ENCODE measurements around the gene RHBDD2.

DNA sequence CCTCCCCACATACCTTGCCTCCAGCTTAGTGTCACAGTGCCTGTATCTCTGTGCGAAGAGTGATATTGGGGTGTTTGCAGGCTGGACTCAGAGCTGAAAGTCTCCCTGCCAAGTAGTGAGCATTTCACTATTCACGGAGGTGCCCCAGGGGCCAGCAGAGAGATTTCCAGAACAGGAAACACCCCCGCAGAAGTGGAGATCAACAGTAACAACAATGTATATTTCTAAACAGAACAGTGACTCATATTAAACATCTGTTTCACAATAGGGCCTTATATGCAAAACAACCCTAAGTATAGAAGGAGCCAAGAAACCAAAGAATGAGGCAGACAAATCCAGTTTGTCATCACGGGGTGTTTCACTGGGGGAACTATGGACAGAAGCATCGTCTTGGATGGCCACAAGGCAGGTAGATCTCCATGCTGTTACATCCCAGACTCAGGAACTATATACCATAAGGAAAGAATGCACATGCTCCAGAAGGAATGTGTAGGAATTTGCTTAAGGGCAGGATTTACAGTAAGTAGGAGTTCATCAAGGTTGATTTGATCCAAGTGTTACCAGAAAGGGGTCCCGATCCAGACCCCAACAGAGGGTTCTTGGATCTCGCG is 35.9 kb upstream of the RHBDD2 start:
- TF ChIP-seq ZNF695 (CRISPR knock-in tag; IDR thresholded peaks at IDR 0.05): no peak
- TF ChIP-seq ARNT (IDR thresholded peaks at IDR 0.05): 0 out of 4 replicates have a peak, but pooled peaks of 1 of the 2 experiments have one; percentile 36
- no peak for TF ChIP-seq ZC3H4 (CRISPR knock-in tag; IDR thresholded peaks at IDR 0.05; ENCODE audit: borderline replicate concordance)
- TF ChIP-seq, protein P1, sequence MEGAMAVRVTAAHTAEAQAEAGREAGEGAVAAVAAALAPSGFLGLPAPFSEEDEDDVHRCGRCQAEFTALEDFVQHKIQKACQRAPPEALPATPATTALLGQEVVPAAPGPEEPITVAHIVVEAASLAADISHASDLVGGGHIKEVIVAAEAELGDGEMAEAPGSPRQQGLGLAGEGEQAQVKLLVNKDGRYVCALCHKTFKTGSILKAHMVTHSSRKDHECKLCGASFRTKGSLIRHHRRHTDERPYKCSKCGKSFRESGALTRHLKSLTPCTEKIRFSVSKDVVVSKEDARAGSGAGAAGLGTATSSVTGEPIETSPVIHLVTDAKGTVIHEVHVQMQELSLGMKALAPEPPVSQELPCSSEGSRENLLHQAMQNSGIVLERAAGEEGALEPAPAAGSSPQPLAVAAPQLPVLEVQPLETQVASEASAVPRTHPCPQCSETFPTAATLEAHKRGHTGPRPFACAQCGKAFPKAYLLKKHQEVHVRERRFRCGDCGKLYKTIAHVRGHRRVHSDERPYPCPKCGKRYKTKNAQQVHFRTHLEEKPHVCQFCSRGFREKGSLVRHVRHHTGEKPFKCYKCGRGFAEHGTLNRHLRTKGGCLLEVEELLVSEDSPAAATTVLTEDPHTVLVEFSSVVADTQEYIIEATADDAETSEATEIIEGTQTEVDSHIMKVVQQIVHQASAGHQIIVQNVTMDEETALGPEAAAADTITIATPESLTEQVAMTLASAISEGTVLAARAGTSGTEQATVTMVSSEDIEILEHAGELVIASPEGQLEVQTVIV (CRISPR knock-in tag; IDR thresholded peaks at IDR 0.05; ENCODE audit: borderline replicate concordance): no peak
- TF ChIP-seq ZNF274 (IDR thresholded peaks at IDR 0.05; ENCODE audit: borderline replicate concordance, low read depth, low read length): no peak
- TF ChIP-seq ZNF224 (CRISPR knock-in tag; IDR thresholded peaks at IDR 0.05): no peak
- TF ChIP-seq POLR2AphosphoS5 (IDR thresholded peaks at IDR 0.05; ENCODE audit: control insufficient read depth, insufficient read depth, low read depth, low read length): peak; percentile 82
- no peak for TF ChIP-seq HOXB6 (CRISPR knock-in tag; IDR thresholded peaks at IDR 0.05; ENCODE audit: borderline replicate concordance)
- TF ChIP-seq, protein P2, sequence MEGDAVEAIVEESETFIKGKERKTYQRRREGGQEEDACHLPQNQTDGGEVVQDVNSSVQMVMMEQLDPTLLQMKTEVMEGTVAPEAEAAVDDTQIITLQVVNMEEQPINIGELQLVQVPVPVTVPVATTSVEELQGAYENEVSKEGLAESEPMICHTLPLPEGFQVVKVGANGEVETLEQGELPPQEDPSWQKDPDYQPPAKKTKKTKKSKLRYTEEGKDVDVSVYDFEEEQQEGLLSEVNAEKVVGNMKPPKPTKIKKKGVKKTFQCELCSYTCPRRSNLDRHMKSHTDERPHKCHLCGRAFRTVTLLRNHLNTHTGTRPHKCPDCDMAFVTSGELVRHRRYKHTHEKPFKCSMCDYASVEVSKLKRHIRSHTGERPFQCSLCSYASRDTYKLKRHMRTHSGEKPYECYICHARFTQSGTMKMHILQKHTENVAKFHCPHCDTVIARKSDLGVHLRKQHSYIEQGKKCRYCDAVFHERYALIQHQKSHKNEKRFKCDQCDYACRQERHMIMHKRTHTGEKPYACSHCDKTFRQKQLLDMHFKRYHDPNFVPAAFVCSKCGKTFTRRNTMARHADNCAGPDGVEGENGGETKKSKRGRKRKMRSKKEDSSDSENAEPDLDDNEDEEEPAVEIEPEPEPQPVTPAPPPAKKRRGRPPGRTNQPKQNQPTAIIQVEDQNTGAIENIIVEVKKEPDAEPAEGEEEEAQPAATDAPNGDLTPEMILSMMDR (IDR thresholded peaks at IDR 0.05 in 2 of 3, conservative IDR thresholded peaks at IDR 0.05 in 1 of 3; ENCODE audit: insufficient read depth in 2 of 3, low read depth in 1 of 3, low read length in 3 of 3): no peak
- TF ChIP-seq PML (IDR thresholded peaks at IDR 0.05; ENCODE audit: low read length): peak; percentile 90
- TF ChIP-seq, protein P3, sequence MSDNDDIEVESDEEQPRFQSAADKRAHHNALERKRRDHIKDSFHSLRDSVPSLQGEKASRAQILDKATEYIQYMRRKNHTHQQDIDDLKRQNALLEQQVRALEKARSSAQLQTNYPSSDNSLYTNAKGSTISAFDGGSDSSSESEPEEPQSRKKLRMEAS (CRISPR knock-in tag; IDR thresholded peaks at IDR 0.05): no peak
- TF ChIP-seq DNMT1 (IDR thresholded peaks at IDR 0.05): no peak

All from K562 (cell line).